Activated B cell treated with CpG ODN at 0.5 μM for 24 hours (primary cell): ENCODE results near the gene CPA4. TPM values are rescaled to one million over a fixed set of nuclear protein-coding genes. Genes with fewer than 3 reads are reported as not detected.

Experiments
- ATAC-seq: fragments of 200-7000 bp; cut with Tn5 transposase; one replicate; pipeline ENCODE4 v1.10.0; 2021; ENCODE audit warnings: low read depth, mild to moderate bottlenecking, moderate library complexity
- CTCF ChIA-PET: fragments of 350-600 bp; sonication (Branson Sonifier 250); formaldehyde crosslinking; loops from one replicate; lab custom pipeline; 2021; ENCODE audit warnings: antibody characterized with exemption; lab: Charles Lee
- POLR2A ChIA-PET: fragments of 350-600 bp; sonication (Branson Sonifier 250); formaldehyde crosslinking; loops from one replicate; lab custom pipeline; 2021; ENCODE audit warnings: antibody characterized with exemption; lab: Charles Lee
- DNase-seq: peaks from one replicate; pipeline ENCODE4 v3.0.0; 2022
- H3K27ac Mint-ChIP-seq: one replicate; pipeline ENCODE4 v1.8.0; 2020; ENCODE audit warnings: mixed read lengths
- H3K27me3 Mint-ChIP-seq: one replicate; pipeline ENCODE4 v1.8.0; 2021; ENCODE audit warnings: mixed read lengths
- H3K36me3 Mint-ChIP-seq: one replicate; pipeline ENCODE4 v1.8.0; 2021; ENCODE audit warnings: low read depth, mixed read lengths
- H3K4me1 Mint-ChIP-seq: one replicate; pipeline ENCODE4 v1.8.0; 2021; ENCODE audit warnings: mixed read lengths
- H3K4me3 Mint-ChIP-seq: one replicate; pipeline ENCODE4 v1.8.0; 2020; ENCODE audit warnings: mild to moderate bottlenecking, mixed read lengths
- H3K9me3 Mint-ChIP-seq: one replicate; pipeline ENCODE4 v1.8.0; 2020; ENCODE audit warnings: mixed read lengths
- intact Hi-C: fragments of 100-400 bp; cut with micrococcal nuclease; formaldehyde crosslinking; loops from one replicate; pipeline ENCODE4 v1.15.1; 2024
- total RNA-seq: library from RNA; stranded (reverse); gene quantifications from 2 replicates; pipeline ENCODE4 v1.2.3, GENCODE V29; 2022
- TF ChIP-seq, protein P1 (sequence below): fragments of 200-600 bp; IDR thresholded peaks from one replicate; pipeline ENCODE4 v1.8.0; 2022; ENCODE audit warnings: antibody characterized with exemption, mild to moderate bottlenecking

The CPA4 gene
- total RNA-seq, 1 donor from 2014 or later, result not detected

DNA sequence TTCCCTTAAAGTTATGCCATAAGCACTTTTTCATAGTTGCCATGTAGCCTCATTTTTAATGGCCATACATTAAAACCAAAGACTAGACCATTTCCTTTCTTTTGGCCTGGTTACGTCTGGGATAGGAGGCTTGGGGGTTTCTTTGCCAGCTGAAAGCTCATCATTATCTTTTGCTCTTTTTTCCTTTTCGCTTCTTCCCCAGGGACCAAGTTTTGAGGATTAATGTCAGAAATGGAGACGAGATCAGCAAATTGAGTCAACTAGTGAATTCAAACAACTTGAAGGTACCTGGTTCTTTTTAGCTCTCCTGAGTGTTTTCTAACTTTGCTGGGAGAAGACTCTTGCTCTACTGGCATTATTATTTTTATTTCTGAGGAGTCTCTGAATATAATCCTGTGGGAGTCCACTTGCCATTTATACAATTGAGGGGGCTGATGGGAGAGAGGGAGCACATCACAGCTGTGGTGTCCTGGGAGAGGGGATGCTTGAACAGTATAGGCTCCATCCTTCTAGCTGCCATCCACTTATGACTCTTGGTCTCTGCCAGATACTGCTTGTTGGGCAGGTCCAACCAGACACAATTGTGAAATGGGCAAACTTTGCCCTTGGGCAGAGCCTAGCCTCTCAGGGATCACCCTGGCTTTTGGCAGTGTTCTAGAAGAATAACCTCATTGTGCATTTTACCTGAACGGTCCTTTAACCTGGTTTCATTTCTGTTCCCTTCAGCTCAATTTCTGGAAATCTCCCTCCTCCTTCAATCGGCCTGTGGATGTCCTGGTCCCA, 5.8 kb downstream of the CPA4 start:
- H3K4me3 Mint-ChIP-seq, result no peak overlapping the region
- intact Hi-C loops, result no loop called here
- H3K9me3 Mint-ChIP-seq, result no peaks in the 10 kb centered on the region
- ATAC-seq, result no peak
- TF ChIP-seq, protein P1, sequence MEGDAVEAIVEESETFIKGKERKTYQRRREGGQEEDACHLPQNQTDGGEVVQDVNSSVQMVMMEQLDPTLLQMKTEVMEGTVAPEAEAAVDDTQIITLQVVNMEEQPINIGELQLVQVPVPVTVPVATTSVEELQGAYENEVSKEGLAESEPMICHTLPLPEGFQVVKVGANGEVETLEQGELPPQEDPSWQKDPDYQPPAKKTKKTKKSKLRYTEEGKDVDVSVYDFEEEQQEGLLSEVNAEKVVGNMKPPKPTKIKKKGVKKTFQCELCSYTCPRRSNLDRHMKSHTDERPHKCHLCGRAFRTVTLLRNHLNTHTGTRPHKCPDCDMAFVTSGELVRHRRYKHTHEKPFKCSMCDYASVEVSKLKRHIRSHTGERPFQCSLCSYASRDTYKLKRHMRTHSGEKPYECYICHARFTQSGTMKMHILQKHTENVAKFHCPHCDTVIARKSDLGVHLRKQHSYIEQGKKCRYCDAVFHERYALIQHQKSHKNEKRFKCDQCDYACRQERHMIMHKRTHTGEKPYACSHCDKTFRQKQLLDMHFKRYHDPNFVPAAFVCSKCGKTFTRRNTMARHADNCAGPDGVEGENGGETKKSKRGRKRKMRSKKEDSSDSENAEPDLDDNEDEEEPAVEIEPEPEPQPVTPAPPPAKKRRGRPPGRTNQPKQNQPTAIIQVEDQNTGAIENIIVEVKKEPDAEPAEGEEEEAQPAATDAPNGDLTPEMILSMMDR, result no peak
- H3K36me3 Mint-ChIP-seq, result no peaks in the 10 kb centered on the region
- no peak overlapping the region for H3K27ac Mint-ChIP-seq
- H3K4me1 Mint-ChIP-seq, result peaks cover 3% of the 10 kb centered on the region
- ChIA-PET POLR2A (no interaction called here), CTCF (no interaction called here)
- H3K27me3 Mint-ChIP-seq, result peaks cover 3% of the 10 kb centered on the region
- no peak for DNase-seq

DNA sequence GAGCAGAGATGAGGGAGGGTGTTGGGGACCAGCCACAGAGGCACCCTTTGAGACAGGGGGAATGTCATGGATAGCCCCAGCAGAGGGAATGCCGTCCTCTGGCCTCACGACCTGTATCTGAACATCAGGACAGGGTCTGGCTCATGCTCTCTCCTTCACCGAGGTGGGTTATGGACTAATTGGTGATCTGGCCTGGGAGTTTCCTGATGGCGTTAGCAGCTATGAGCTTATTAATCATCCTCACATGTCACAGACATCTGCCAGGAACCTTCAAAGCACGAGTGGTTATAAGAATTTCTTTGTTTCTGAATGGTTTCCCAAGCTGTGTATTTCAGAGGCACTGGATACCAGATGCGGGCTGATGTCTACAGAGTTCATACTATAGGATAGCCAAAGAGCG, 6.9 kb downstream of the CPA4 start:
- CTCF ChIA-PET, result no interaction called here
- POLR2A ChIA-PET, result no interaction called here
- intact Hi-C loops, result no loop called here
- Mint-ChIP-seq H3K27ac (no peak overlapping the region), H3K4me3 (no peak overlapping the region), H3K4me1 (no peaks in the 10 kb centered on the region), H3K27me3 (peaks cover 3% of the 10 kb centered on the region), H3K36me3 (no peaks in the 10 kb centered on the region), H3K9me3 (no peaks in the 10 kb centered on the region)
- DNase-seq, result no peak
- ATAC-seq, result no peak
- TF ChIP-seq, protein P1, result no peak

DNA sequence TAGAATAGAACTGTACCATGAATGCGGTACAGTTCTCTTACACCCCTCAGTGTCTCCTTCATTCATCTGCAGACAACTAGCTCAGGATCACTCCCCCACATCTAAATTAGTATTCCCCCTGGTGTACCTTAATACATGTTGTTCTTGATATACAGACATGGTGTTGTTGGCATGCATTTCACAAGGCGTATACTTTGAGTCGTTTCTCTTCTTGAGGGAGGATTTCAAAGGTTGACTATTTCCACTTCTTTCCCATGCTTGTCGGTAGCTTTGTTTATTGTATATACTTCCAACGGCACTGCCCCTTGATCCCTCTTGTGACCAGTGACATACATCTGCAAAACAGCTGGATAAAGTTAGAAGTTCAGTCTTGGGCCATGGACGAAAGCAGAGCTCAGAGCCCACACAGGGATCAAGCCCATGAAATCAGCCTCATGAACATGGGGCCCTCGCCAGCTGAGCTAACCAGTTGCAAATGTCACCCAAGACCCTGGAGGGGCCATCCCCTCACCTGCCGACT, 8.6 kb downstream of the CPA4 start:
- ChIA-PET POLR2A (no interaction called here), CTCF (no interaction called here)
- no peak for DNase-seq
- Mint-ChIP-seq H3K36me3 (no peaks in the 10 kb centered on the region), H3K27ac (no peak overlapping the region), H3K4me1 (no peaks in the 10 kb centered on the region), H3K9me3 (no peaks in the 10 kb centered on the region), H3K4me3 (no peak overlapping the region), H3K27me3 (peaks cover 3% of the 10 kb centered on the region)
- ATAC-seq, result no peak
- TF ChIP-seq, protein P1, result no peak
- intact Hi-C loops, result no loop called here

DNA sequence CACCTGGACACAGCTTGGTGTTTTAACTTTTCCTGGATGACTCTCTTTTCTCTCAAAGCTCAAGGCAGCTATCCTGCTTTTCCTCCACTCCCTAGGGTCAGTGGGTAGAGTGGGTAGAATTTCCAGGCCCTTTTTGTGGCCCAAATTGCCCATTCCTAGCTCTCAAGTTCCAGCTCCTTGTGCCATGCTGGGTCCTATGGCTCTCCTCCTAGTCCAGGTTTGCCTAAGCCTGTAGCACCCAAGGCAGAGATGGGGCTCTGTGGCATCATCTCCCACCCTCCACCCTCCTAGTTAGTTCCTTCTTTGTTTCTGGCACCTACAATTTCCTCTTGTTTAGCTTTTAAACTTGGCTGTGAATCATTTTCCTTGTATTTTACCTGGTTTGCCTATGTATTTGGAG, 9.7 kb downstream of the CPA4 start:
- H3K9me3 Mint-ChIP-seq, result no peaks in the 10 kb centered on the region
- no peak overlapping the region for H3K27ac Mint-ChIP-seq
- ChIA-PET POLR2A (no interaction called here), CTCF (interaction anchor here (0.7 kb wide), 1 partner anchor 10 kb away, joined by 3 read pairs; the partner anchor contains the start of gene CPA4)
- no peaks in the 10 kb centered on the region for H3K4me1 Mint-ChIP-seq
- H3K36me3 Mint-ChIP-seq, result no peaks in the 10 kb centered on the region
- intact Hi-C loops, result no loop called here
- H3K27me3 Mint-ChIP-seq, result peaks cover 3% of the 10 kb centered on the region
- TF ChIP-seq, protein P1, result no peak
- ATAC-seq (no peak), DNase-seq (no peak)
- H3K4me3 Mint-ChIP-seq, result no peak overlapping the region

DNA sequence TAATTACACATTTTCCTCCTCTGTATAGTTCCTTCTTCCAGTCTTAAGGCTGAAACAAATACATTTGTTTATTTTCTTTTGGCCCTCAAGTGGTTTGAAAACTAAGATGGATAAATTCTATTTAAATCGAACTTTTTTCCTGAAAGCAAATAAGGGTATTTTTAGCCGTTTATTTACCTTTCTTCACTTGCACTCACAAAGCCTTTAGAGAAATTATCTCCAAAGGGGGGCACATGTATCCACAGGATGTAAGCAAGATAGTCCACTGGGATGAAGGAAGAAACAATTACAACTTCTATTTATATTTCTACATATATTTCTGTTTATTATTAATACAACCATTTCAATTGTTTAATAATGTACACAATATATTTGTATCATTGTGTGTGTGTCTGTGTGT, 10.2 kb downstream of the CPA4 start:
- intact Hi-C loops, result no loop called here
- Mint-ChIP-seq H3K4me3 (no peak overlapping the region), H3K9me3 (no peaks in the 10 kb centered on the region), H3K36me3 (no peaks in the 10 kb centered on the region), H3K4me1 (no peaks in the 10 kb centered on the region), H3K27ac (no peak overlapping the region), H3K27me3 (peaks cover 3% of the 10 kb centered on the region)
- ChIA-PET POLR2A (no interaction called here), CTCF (no interaction called here)
- TF ChIP-seq, protein P1, result no peak
- no peak for DNase-seq
- ATAC-seq, result no peak
